MG63 (cell line): ENCODE measurements around the gene PTPRD. TPM values are rescaled to one million over a fixed set of nuclear protein-coding genes. Genes with fewer than 3 reads are reported as not detected.
"Not testable (repeated sequence)": the region's sequence is repeated elsewhere in the genome, so short reads cannot be mapped to it uniquely, and the experiment has no call there.

Experiments
- DNase-seq: peaks from one replicate; pipeline ENCODE4 v3.0.0-alpha.2; 2020
- H3K27me3 ChIP-seq: fragments of 250-450 bp; sonication (Bioruptor Pico); 2 replicates; pipeline ENCODE4 v1.5.1; 2020; ENCODE audit warnings: mild to moderate bottlenecking, moderate library complexity
- H3K36me3 ChIP-seq: fragments of 250-450 bp; sonication (Bioruptor Pico); 2 replicates; pipeline ENCODE4 v1.5.1; 2020; ENCODE audit warnings: mild to moderate bottlenecking, moderate library complexity
- H3K4me3 ChIP-seq: fragments of 250-450 bp; sonication (Bioruptor Pico); 2 replicates; pipeline ENCODE4 v1.5.1; 2020; ENCODE audit warnings: mild to moderate bottlenecking, moderate library complexity
- H3K9me3 ChIP-seq: fragments of 250-450 bp; sonication (Bioruptor Pico); 2 replicates; pipeline ENCODE4 v1.5.1; 2020; ENCODE audit warnings: mild to moderate bottlenecking, moderate library complexity
- total RNA-seq: library from RNA; depleted of rRNA; stranded (reverse); fragments of >200 nt; shearing (Covaris generic); gene quantifications from 2 replicates; pipeline ENCODE4 v1.2.3, GENCODE V29; 2014; ENCODE audit warnings: low replicate concordance

Gene PTPRD
- total RNA-seq, 1 experiment from 2014 or later: not detected

- Histone ChIP-seq H3K4me3 (no peak overlapping the region), H3K9me3 (no peaks in the 10 kb centered on the region), H3K27me3 (no peaks in the 10 kb centered on the region), H3K36me3 (no peaks in the 10 kb centered on the region)
- no peak for DNase-seq
Measured at GRCh38 chr9:8724284-8725018, 1888.4 kb downstream of the PTPRD start.

DNA sequence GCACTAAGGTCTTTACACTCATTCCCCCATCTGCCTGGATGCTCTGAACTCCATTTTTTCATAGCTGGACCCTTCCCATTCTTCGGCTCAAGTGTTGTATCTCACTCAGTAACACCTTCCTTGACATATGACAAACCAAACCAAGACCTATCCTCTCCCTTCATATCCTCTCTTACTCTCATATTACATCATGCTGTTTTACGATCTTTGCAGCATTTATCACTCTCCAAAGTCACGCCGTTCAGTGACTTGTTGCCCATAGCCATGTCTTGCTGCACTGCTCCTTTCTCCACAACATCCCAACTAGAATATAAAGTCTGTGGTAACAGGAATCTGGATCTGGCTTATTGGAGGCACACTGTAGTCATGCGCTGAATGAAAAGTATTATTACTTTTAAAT, 1889.6 kb downstream of the PTPRD start:
- no peak for DNase-seq
- Histone ChIP-seq H3K36me3 (no peaks in the 10 kb centered on the region), H3K9me3 (no peaks in the 10 kb centered on the region), H3K27me3 (no peaks in the 10 kb centered on the region), H3K4me3 (no peak overlapping the region)

GRCh38 chr9:8719833-8720486, 1892.8 kb downstream of the PTPRD start:
- Histone ChIP-seq H3K9me3 (no peaks in the 10 kb centered on the region), H3K4me3 (no peak overlapping the region), H3K27me3 (no peaks in the 10 kb centered on the region), H3K36me3 (no peaks in the 10 kb centered on the region)
- DNase-seq: no peak

DNA sequence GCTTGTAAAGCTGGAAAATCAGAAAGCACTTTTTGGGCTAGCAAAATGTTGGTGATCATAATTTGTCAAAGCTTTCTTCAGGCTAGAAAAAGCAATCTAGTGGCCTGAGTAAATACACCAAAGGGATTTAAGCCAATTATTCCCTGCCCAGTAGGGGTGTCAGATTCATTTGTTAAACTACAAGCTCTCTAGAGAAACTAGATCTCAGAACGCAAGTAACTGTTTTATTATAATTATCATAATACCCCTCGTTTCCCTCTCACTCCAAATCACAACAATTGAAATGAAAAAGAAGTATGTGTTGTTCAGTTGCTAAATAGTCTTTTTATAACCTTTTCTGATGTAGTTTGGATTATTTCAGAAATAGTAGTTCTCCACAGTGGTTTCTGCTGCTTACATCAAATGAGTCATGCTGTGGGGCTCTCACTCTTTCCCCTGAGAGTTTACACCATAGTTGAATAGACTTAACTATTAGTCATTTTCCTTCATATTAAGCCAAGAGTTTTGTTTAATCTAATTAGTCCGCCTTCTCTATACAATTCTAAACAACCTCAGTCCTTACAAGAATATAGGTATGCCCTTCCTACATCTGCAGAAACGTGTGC, 1894.6 kb downstream of the PTPRD start:
- DNase-seq: peak; percentile 10
- no peaks in the 10 kb centered on the region for H3K36me3 ChIP-seq
- no peaks in the 10 kb centered on the region for H3K9me3 ChIP-seq
- H3K4me3 ChIP-seq: no peak overlapping the region
- H3K27me3 ChIP-seq: no peaks in the 10 kb centered on the region

- DNase-seq: no peak
- H3K9me3 ChIP-seq: no peaks in the 10 kb centered on the region
- no peak overlapping the region for H3K4me3 ChIP-seq
- H3K36me3 ChIP-seq: no peaks in the 10 kb centered on the region
- H3K27me3 ChIP-seq: no peaks in the 10 kb centered on the region
Measured at GRCh38 chr9:8717146-8717545, 1895.7 kb downstream of the PTPRD start.

GRCh38 chr9:8715788-8716187, 1897.0 kb downstream of the PTPRD start:
- no peak for DNase-seq
- H3K4me3 ChIP-seq: no peak overlapping the region
- H3K9me3 ChIP-seq: no peaks in the 10 kb centered on the region
- H3K36me3 ChIP-seq: no peaks in the 10 kb centered on the region
- no peaks in the 10 kb centered on the region for H3K27me3 ChIP-seq

- H3K4me3 ChIP-seq: no peak overlapping the region
- no peaks in the 10 kb centered on the region for H3K36me3 ChIP-seq
- H3K9me3 ChIP-seq: no peaks in the 10 kb centered on the region
- no peak for DNase-seq
- no peaks in the 10 kb centered on the region for H3K27me3 ChIP-seq
Measured at GRCh38 chr9:8713811-8714165, 1899.0 kb downstream of the PTPRD start.

GRCh38 chr9:8713149-8713810, 1899.5 kb downstream of the PTPRD start:
- Histone ChIP-seq H3K9me3 (no peaks in the 10 kb centered on the region), H3K36me3 (no peaks in the 10 kb centered on the region), H3K27me3 (no peaks in the 10 kb centered on the region), H3K4me3 (no peak overlapping the region)
- DNase-seq: no peak

- DNase-seq: no peak
- no peaks in the 10 kb centered on the region for H3K36me3 ChIP-seq
- H3K27me3 ChIP-seq: no peaks in the 10 kb centered on the region
- H3K4me3 ChIP-seq: no peak overlapping the region
- H3K9me3 ChIP-seq: no peaks in the 10 kb centered on the region
Measured at GRCh38 chr9:8709731-8710130, 1903.1 kb downstream of the PTPRD start.

- H3K9me3 ChIP-seq: no peaks in the 10 kb centered on the region
- no peaks in the 10 kb centered on the region for H3K27me3 ChIP-seq
- H3K36me3 ChIP-seq: no peaks in the 10 kb centered on the region
- H3K4me3 ChIP-seq: no peak overlapping the region
- DNase-seq: no peak
Measured at GRCh38 chr9:8708728-8709127, 1904.1 kb downstream of the PTPRD start.

DNA sequence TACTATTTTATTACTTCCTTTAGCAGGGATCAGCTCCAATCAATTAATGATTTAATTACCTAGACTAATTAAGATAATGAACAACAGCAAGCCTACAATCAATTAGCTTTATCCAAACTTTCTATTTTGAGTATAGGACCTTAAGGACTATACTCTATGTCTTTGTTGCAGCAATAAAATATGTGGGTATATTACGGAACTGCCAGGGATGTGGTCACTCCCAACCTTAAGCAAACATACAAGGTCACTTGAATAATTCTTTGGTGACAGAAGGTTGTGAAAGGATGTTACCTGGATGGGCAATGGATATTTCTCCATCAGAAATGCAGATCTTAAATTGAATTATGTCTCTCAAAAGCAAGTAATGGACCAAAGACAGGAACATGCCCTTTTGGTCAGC, 1905.8 kb downstream of the PTPRD start:
- Histone ChIP-seq H3K4me3 (no peak overlapping the region), H3K36me3 (no peaks in the 10 kb centered on the region), H3K27me3 (no peaks in the 10 kb centered on the region), H3K9me3 (no peaks in the 10 kb centered on the region)
- no peak for DNase-seq

DNA sequence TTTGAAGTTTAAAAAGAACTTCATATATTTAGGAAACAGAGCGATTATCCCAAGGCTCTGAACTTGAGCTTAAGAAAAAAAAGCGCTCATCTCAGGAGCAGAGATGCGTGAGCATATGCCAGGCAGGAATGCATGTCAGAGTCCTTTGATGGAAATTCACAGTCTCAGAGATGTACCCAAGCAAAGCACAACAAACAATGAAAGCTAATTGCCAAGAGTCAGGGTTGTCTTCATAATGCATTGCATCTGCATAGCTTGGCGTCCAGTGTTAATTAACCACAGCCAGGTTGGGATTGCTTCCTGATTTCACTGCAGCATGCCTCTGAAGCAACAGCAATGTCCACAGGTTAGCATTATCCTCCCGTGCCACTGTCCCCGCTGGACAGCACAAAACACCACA, 1906.3 kb downstream of the PTPRD start:
- Histone ChIP-seq H3K36me3 (no peaks in the 10 kb centered on the region), H3K27me3 (no peaks in the 10 kb centered on the region)

GRCh38 chr9:8705861-8706260, 1906.9 kb downstream of the PTPRD start:
- Histone ChIP-seq H3K9me3 (no peaks in the 10 kb centered on the region), H3K4me3 (no peak overlapping the region), H3K36me3 (no peaks in the 10 kb centered on the region), H3K27me3 (no peaks in the 10 kb centered on the region)
- no peak for DNase-seq

More for the DNA sequence above, 1906.3 kb downstream of the PTPRD start:
- DNase-seq: no peak
- Histone ChIP-seq H3K4me3 (no peak overlapping the region), H3K9me3 (no peaks in the 10 kb centered on the region)

- H3K36me3 ChIP-seq: no peaks in the 10 kb centered on the region
- no peak for DNase-seq
- H3K27me3 ChIP-seq: no peaks in the 10 kb centered on the region
- H3K4me3 ChIP-seq: no peak overlapping the region
- H3K9me3 ChIP-seq: no peaks in the 10 kb centered on the region
Measured at GRCh38 chr9:8703904-8704303, 1908.9 kb downstream of the PTPRD start.

- Histone ChIP-seq H3K36me3 (no peaks in the 10 kb centered on the region), H3K4me3 (no peak overlapping the region), H3K27me3 (no peaks in the 10 kb centered on the region), H3K9me3 (no peaks in the 10 kb centered on the region)
- DNase-seq: no peak
Measured at GRCh38 chr9:8701904-8702303, 1910.9 kb downstream of the PTPRD start.

DNA sequence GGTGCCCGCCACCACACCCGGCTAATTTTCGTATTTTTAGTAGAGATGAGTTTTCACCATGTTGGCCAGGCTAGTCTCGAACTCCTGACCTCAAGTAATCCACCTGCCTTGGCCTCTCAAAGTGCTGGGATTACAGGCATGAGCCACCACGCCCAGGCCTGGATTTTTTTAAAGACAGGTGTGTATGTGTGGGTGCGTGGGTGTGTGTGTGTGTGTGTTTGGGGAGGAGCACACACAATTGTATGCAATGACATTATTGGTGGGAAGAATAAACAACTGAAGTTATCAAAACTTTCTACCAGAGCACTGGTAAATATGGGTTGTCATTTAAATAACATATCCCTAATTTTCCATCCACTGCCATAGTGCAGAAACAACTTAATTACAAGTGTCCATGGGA, 1915.2 kb downstream of the PTPRD start:
- H3K9me3 ChIP-seq, DNase-seq, H3K27me3 ChIP-seq, H3K36me3 ChIP-seq, H3K4me3 ChIP-seq: not testable (repeated sequence)

- Histone ChIP-seq H3K4me3 (no peak overlapping the region), H3K27me3 (no peaks in the 10 kb centered on the region), H3K9me3 (no peaks in the 10 kb centered on the region), H3K36me3 (no peaks in the 10 kb centered on the region)
- DNase-seq: no peak
Measured at GRCh38 chr9:8696516-8696915, 1916.3 kb downstream of the PTPRD start.
